K562 (cell line): ENCODE measurements around the gene SCLY. TPM values are rescaled to one million over a fixed set of nuclear protein-coding genes. Genes with fewer than 3 reads are reported as not detected.
A peak's percentile ranks its signal among the peaks of the same experiment; 100 is the strongest.

Source experiments
- ATAC-seq: fragments of 200-7000 bp; cut with Tn5 transposase; 3 replicates; pipeline ENCODE4 v1.9.1; 2020; ENCODE audit warnings: moderate library complexity
- BruUV-seq: library from RNA; stranded (reverse); fragments of 400-500 nt; replicated peaks from 2 replicates; lab custom pipeline; 2021; lab: Mats Ljungman, UMichigan
- CTCF ChIA-PET: fragments of 300-600 bp; formaldehyde crosslinking; extraction: SDS; loops from one replicate; lab custom pipeline; 2021; ENCODE audit warnings: low intra/inter-chr PET ratio; lab: Yijun Ruan, JAX
- POLR2A ChIA-PET: fragments of 300-600, 350-650 bp; sonication (Branson Sonifier 250); formaldehyde crosslinking; extraction: SDS; loops from one replicate; lab custom pipeline; 2021; ENCODE audit warnings: antibody characterized with exemption, inconsistent platforms; lab: Yijun Ruan, JAX
- DNase-seq, 4 experiments: peaks; one replicate each; pipeline versions ENCODE4 v3.0.0 to v3.0.0-alpha.2; 2011 to 2018; ENCODE audit warnings: low spot score in 3 of 4, mixed read lengths in 3 of 4; ENCODE audit errors: extremely low read depth in 1 of 4
- FAIRE-seq: peaks from 2 replicates; lab custom pipeline; 2011; peaks lifted over from hg19 to GRCh38; lab: Jason Lieb, UNC
- H2AFZ ChIP-seq: 2 replicates; pipeline ENCODE4 v1.6.0; 2011; ENCODE audit warnings: low read depth, low read length, control low read depth, inconsistent platforms
- H3K27ac ChIP-seq: fragments of 200-600 bp; 3 replicates; pipeline ENCODE4 v1.8.0; 2011; ENCODE audit warnings: low read depth, mild to moderate bottlenecking, control low read depth, inconsistent platforms, low read length, moderate library complexity, mixed read lengths; ENCODE audit errors: extremely low read depth
- H3K27me3 ChIP-seq, 2 experiments: fragments of 300-600 bp in 1 of 2; 2 replicates in 1 of 2; 3 replicates in 1 of 2; pipeline versions ENCODE4 v1.6.0 to v1.8.0; 2011; ENCODE audit warnings: inconsistent platforms in 2 of 2, low read length in 2 of 2, mild to moderate bottlenecking in 1 of 2, mixed read lengths in 1 of 2, moderate library complexity in 1 of 2; ENCODE audit not compliant: control insufficient read depth in 2 of 2, insufficient read depth in 2 of 2
- H3K36me3 ChIP-seq: fragments of 300-600 bp; 3 replicates; pipeline ENCODE4 v1.8.0; 2011; ENCODE audit warnings: mild to moderate bottlenecking, low read length, inconsistent platforms; ENCODE audit not compliant: control insufficient read depth, insufficient read depth
- H3K4me1 ChIP-seq, 2 experiments: fragments of 200-600 bp in 1 of 2; replicated peaks in 1 of 2; 2 replicates in 1 of 2; 3 replicates in 1 of 2; pipeline versions ENCODE4 v1.5.1 to v1.8.0; 2011; ENCODE audit warnings: inconsistent platforms in 2 of 2, low read length in 2 of 2, mild to moderate bottlenecking in 1 of 2, mixed read lengths in 1 of 2, moderate library complexity in 1 of 2; ENCODE audit not compliant: control insufficient read depth in 2 of 2, insufficient read depth in 2 of 2
- H3K4me2 ChIP-seq: 2 replicates; pipeline ENCODE4 v1.6.1; 2011; ENCODE audit warnings: low read length, control low read depth, inconsistent platforms, mixed read lengths; ENCODE audit not compliant: insufficient read depth
- H3K4me3 ChIP-seq: fragments of 200-600 bp; sonication (generic), shearing (Covaris generic); 2 replicates; pipeline ENCODE4 v1.5.1; 2016; ENCODE audit warnings: control low read depth, inconsistent platforms
- H3K79me2 ChIP-seq: fragments of 200-600 bp; 3 replicates; pipeline ENCODE4 v1.8.0; 2011; ENCODE audit warnings: low read length, inconsistent platforms; ENCODE audit not compliant: control insufficient read depth, insufficient read depth
- H3K9ac ChIP-seq, 2 experiments: 2 replicates each; pipeline versions ENCODE4 v1.6.0 to v1.6.1; 2011; ENCODE audit warnings: low read depth in 2 of 2, low read length in 2 of 2, control low read depth in 1 of 2, inconsistent platforms in 1 of 2, mild to moderate bottlenecking in 1 of 2, mixed read lengths in 1 of 2; ENCODE audit not compliant: insufficient read depth in 1 of 2
- H3K9me1 ChIP-seq: one replicate; pipeline ENCODE4 v1.6.0; 2011; ENCODE audit warnings: inconsistent platforms, mild to moderate bottlenecking, low read length, moderate library complexity; ENCODE audit not compliant: control insufficient read depth, insufficient read depth
- H3K9me3 ChIP-seq: replicated peaks from 2 replicates; pipeline ENCODE4 v1.5.1; 2011; ENCODE audit warnings: low read depth, low read length, inconsistent platforms; ENCODE audit not compliant: control insufficient read depth, insufficient read depth
- H4K20me1 ChIP-seq: replicated peaks from 2 replicates; pipeline ENCODE4 v1.6.1; 2011; ENCODE audit warnings: low read length, inconsistent platforms, mixed read lengths; ENCODE audit not compliant: control insufficient read depth, insufficient read depth
- HDAC8 ChIP-seq: fragments of 450-650 bp; IDR thresholded peaks from 2 replicates; pipeline ENCODE4 v1.6.1; 2016; ENCODE audit warnings: mild to moderate bottlenecking, missing genetic modification characterization, moderate library complexity, missing compliant biosample characterization
- MBD1 ChIP-seq: fragments of 250-450 bp; sonication (Bioruptor Pico); IDR thresholded peaks from 2 replicates; pipeline ENCODE4 v1.8.0; 2022; ENCODE audit warnings: inconsistent platforms
- POU5F1 ChIP-seq: fragments of 150-350 bp; IDR thresholded peaks from 2 replicates; pipeline ENCODE4 v1.6.1; 2014; ENCODE audit warnings: borderline replicate concordance, low read length, low read depth, mild to moderate bottlenecking; ENCODE audit not compliant: partially characterized antibody
- SNIP1 ChIP-seq: fragments of 450-650 bp; IDR thresholded peaks from 2 replicates; pipeline ENCODE4 v1.7.1; 2017; ENCODE audit warnings: low read depth, mild to moderate bottlenecking
- ZNF512 ChIP-seq: IDR thresholded peaks from 2 replicates; pipeline ENCODE4 v1.6.1; 2016; ENCODE audit warnings: missing genetic modification characterization, missing compliant biosample characterization
- WGBS: fragments of 100-300 bp; shearing (Covaris generic); methylation state at CpG from one replicate; pipeline ENCODE4 v1.1.6; 2016; ENCODE audit warnings: low coverage, mixed read lengths; ENCODE audit not compliant: insufficient coverage; ENCODE audit errors: missing lambda C conversion rate; 5-methylcytosine and 5-hydroxymethylcytosine counted together
- in situ Hi-C: fragments of 300-500 bp; cut with MboI; formaldehyde crosslinking; loops from 4 replicates; pipeline ENCODE4 v1.15.0; 2018; ENCODE audit warnings: inconsistent platforms, mixed read lengths
- intact Hi-C: fragments of 100-400 bp; cut with micrococcal nuclease; formaldehyde crosslinking; loops from 2 replicates; pipeline ENCODE4 v1.14.2; 2022
- polyA plus RNA-seq, 8 experiments: library from polyadenylated mRNA; depleted of rRNA in 4 of 8; stranded (reverse) in 5 of 8; unstranded in 3 of 8; fragments of >200 nt; fragmentation: Nextera tagmentation in 2 of 8; fragmentation: Illumina TruSeq in 1 of 8; extraction: Ambion mirVana in 2 of 8; extraction: Trizol in 1 of 8; gene quantifications; 2 replicates each; pipeline versions ENCODE4 v1.2.1 to v1.2.3, GENCODE V29; 2011 to 2014; ENCODE audit warnings: inconsistent platforms in 1 of 8, missing spikeins in 1 of 8
- total RNA-seq, 7 experiments: library from RNA; depleted of rRNA in 6 of 7; stranded (reverse); fragments of >200 nt in 6 of 7; fragmentation: Illumina TruSeq in 2 of 7; extraction: Trizol in 2 of 7; gene quantifications; 2 replicates each; pipeline versions ENCODE4 v1.2.1 to v1.2.3, GENCODE V29; 2011 to 2021; ENCODE audit warnings: low replicate concordance in 1 of 7

The SCLY gene
- total and polyA plus RNA-seq, 9 of the 15 experiments (the other 6 are each of a cell fraction or from before 2014, with no cell fraction given), result 2.6 to 32.2 (median 21.1) TPM

DNA sequence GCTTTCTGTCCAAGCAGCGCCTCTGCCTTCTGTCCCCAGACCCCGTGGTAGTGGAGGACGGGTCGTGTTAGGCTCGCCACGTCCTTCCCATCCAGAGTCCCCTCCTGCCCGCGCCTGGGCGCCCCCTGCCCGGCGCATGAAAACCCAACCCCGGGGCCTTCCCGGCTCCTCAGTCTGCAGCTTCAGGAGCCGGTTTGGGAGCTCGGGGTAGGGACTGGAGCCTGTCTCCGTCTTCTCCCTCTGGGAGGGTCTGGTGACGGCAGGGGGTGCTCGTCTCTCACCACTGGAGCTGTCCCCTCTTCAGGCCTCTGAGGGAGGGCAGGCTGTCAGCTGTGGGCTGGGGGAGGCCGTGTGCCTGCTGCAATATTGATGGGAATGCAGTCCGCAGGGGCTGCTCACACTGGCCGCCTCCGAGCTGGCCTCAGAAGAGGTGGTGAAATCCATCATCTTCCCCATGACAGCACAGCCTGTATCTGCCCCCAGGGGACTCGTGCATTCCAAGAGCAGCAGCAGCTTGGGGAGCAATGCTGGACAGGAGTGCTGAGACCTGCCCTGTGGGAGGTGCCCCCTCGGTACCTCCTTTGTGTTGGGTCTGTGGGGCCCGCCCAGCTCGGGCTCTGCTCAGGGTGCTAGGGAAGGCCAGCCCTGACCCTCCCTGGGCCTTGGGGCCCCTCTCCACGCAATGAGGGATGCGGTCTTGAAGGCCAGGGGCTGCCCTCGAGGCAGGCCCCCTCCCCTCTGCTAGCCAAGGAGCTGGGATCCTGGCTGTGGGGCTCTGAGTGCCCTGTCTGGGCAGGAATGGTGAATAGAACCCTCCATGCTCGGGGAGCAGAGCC lies 59.9 kb downstream of the SCLY start:
- no TSS peak for BruUV-seq
- no peak for TF ChIP-seq POU5F1
- no peak for TF ChIP-seq MBD1
- TF ChIP-seq SNIP1, result no peak
- no peak for TF ChIP-seq ZNF512 (tag)
- no peak for TF ChIP-seq HDAC8 (tag)
- no peak overlapping the region for H3K4me3 ChIP-seq
- no peak for FAIRE-seq
- H4K20me1 ChIP-seq, result no peaks in the 10 kb centered on the region
- no peak overlapping the region; a peak in 1 of 4 replicates for H3K9ac ChIP-seq
- H3K27ac ChIP-seq, result no peak overlapping the region
- H3K36me3 ChIP-seq, result no peaks in the 10 kb centered on the region
- H3K4me1 ChIP-seq, result peaks cover 0 to 37% of the 10 kb centered on the region in 2 experiments; a peak in 2 of 5 replicates
- DNase-seq, result no peak
- H3K4me2 ChIP-seq, result no peak overlapping the region
- no peak overlapping the region for H2AFZ ChIP-seq
- ATAC-seq, result peak; percentile 33; the same call in 2 of the 3 replicates
- ChIA-PET CTCF (no interaction called here), POLR2A (interaction anchor here (0.6 to 0.8 kb wide), 3 partner anchors 13 to 633 kb away, joined by 3 read pairs; no protein-coding TSS in a partner anchor)
- peaks cover 5 to 41% of the 10 kb centered on the region in 2 experiments; a peak in 4 of 5 replicates for H3K27me3 ChIP-seq
- no peaks in the 10 kb centered on the region for H3K79me2 ChIP-seq
- in situ Hi-C loops (no loop called here), intact Hi-C loops (no loop called here)
- 5% methylated on average over 13 of the region's 30 CpGs for WGBS
- H3K9me3 ChIP-seq, result no peaks in the 10 kb centered on the region
- no peaks in the 10 kb centered on the region for H3K9me1 ChIP-seq
